Measurements from ENCODE around the gene FBXW9. TPM values are rescaled to one million over a fixed set of nuclear protein-coding genes. Genes with fewer than 3 reads are reported as not detected.
"Not testable (repeated sequence)": the region's sequence is repeated elsewhere in the genome, so short reads cannot be mapped to it uniquely, and the experiment has no call there.

FBXW9 gene
- total RNA-seq, 2 experiments from 2014 or later: 8.3 to 8.8 TPM

GRCh38 chr19:12726988-12727316, 30.5 kb upstream of the FBXW9 start:
- ChIA-PET POLR2A (no interaction called here), CTCF (interaction anchor here (0.6 to 1.2 kb wide), 2 partner anchors 9 to 35 kb away, joined by 3 read pairs; no protein-coding TSS in a partner anchor)
- no peaks in the 10 kb centered on the region for H3K27me3 Mint-ChIP-seq
- no peak overlapping the region for H3K4me3 Mint-ChIP-seq
- peaks cover 47% of the 10 kb centered on the region for H3K36me3 Mint-ChIP-seq (ENCODE audit: low read depth)
- H3K27ac Mint-ChIP-seq: no peak overlapping the region
- DNase-seq (no peak), ATAC-seq (no peak)
- intact Hi-C loops (cut with DNase I, micrococcal nuclease): no loop called here
- peaks cover 22% of the 10 kb centered on the region for H3K4me1 Mint-ChIP-seq
- no peaks in the 10 kb centered on the region for H3K9me3 Mint-ChIP-seq (ENCODE audit: low read depth)

- ATAC-seq; CTCF ChIA-PET; DNase-seq; H3K4me3 Mint-ChIP-seq; POLR2A ChIA-PET; H3K9me3 Mint-ChIP-seq (ENCODE audit: low read depth); H3K27me3 Mint-ChIP-seq; H3K27ac Mint-ChIP-seq; intact Hi-C loops (cut with DNase I, micrococcal nuclease): not testable (repeated sequence)
- H3K4me1 Mint-ChIP-seq: peaks cover 23% of the 10 kb centered on the region
- H3K36me3 Mint-ChIP-seq (ENCODE audit: low read depth): peaks cover 54% of the 10 kb centered on the region
These were observed 29.2 kb upstream of the FBXW9 start for GRCh38 chr19:12725612-12726011.

GRCh38 chr19:12723641-12724426, 27.4 kb upstream of the FBXW9 start, which contains the start of gene TNPO2:
TSS of gene TNPO2 (minus strand) at chr19:12723932. CDS start at chr19:12720977, 2,955 bp downstream.
- DNase-seq (peak; percentile 85), ATAC-seq (peak; percentile 63)
- peak within 1 kb of the TSS; percentile 90 for H3K27ac Mint-ChIP-seq
- peaks cover 51% of the 10 kb centered on the region for H3K36me3 Mint-ChIP-seq (ENCODE audit: low read depth)
- peaks cover 29% of the 10 kb centered on the region for H3K4me1 Mint-ChIP-seq
- peak within 1 kb of the TSS; percentile 99 for H3K4me3 Mint-ChIP-seq
- no peaks in the 10 kb centered on the region for H3K9me3 Mint-ChIP-seq (ENCODE audit: low read depth)
- H3K27me3 Mint-ChIP-seq: no peaks in the 10 kb centered on the region
- intact Hi-C loops (cut with DNase I, micrococcal nuclease): loop anchor here (1.0 to 5.0 kb wide), 4 partner anchors 9 to 223 kb away; partner anchors contain the start of genes CALR (in 1 of the 2), RAD23A (in 1 of the 2) and TRIR (in 1 of the 2)
- CTCF ChIA-PET: interaction anchor here (0.6 to 4.5 kb wide), 16 partner anchors 8 to 178 kb away, joined by 3 to 36 read pairs (median 5); partner anchors contain the start of gene TRIR
- POLR2A ChIA-PET: interaction anchor here (0.5 to 3.5 kb wide), 7 partner anchors 9 to 1224 kb away, joined by 3 to 48 read pairs (median 4); partner anchors contain the start of genes FBXW9, JUNB and TRIR

- Mint-ChIP-seq H3K9me3 (ENCODE audit: low read depth) (no peaks in the 10 kb centered on the region), H3K27ac (peak overlapping the region; percentile 90), H3K27me3 (no peaks in the 10 kb centered on the region), H3K36me3 (ENCODE audit: low read depth) (peaks cover 51% of the 10 kb centered on the region), H3K4me3 (peak overlapping the region; percentile 99), H3K4me1 (peaks cover 34% of the 10 kb centered on the region)
- intact Hi-C loops (cut with DNase I, micrococcal nuclease): loop anchor here (1.0 to 5.0 kb wide), 4 partner anchors 10 to 224 kb away; partner anchors contain the start of genes CALR (in 1 of the 2), RAD23A (in 1 of the 2) and TRIR (in 1 of the 2)
- ATAC-seq (no peak), DNase-seq (no peak)
- POLR2A ChIA-PET: interaction anchor here (0.5 to 3.5 kb wide), 8 partner anchors 9 to 70 kb away, joined by 3 to 48 read pairs (median 4); partner anchors contain the start of genes FBXW9, GET3, JUNB and TRIR
- CTCF ChIA-PET: interaction anchor here (0.8 to 4.5 kb wide), 11 partner anchors 8 to 177 kb away, joined by 3 to 36 read pairs (median 6); partner anchors contain the start of gene TRIR
These were observed 26.9 kb upstream of the FBXW9 start for GRCh38 chr19:12723381-12723640.

GRCh38 chr19:12722566-12723380, 26.3 kb upstream of the FBXW9 start:
- POLR2A ChIA-PET: interaction anchor here (0.5 to 3.5 kb wide), 10 partner anchors 9 to 414 kb away, joined by 3 to 48 read pairs (median 4); partner anchors contain the start of genes GET3, JUNB and TRIR
- peaks cover 47% of the 10 kb centered on the region for H3K36me3 Mint-ChIP-seq (ENCODE audit: low read depth)

GRCh38 chr19:12721656-12722565, 25.5 kb upstream of the FBXW9 start:
- Mint-ChIP-seq H3K9me3 (ENCODE audit: low read depth) (no peaks in the 10 kb centered on the region), H3K36me3 (ENCODE audit: low read depth) (peaks cover 48% of the 10 kb centered on the region), H3K27ac (peak overlapping the region; percentile 79), H3K4me1 (peaks cover 35% of the 10 kb centered on the region), H3K4me3 (peak overlapping the region; percentile 99), H3K27me3 (no peaks in the 10 kb centered on the region)
- DNase-seq: peak; percentile 73
- ChIA-PET CTCF (interaction anchor here (0.8 to 4.5 kb wide), 9 partner anchors 8 to 125 kb away, joined by 3 to 36 read pairs (median 6); partner anchors contain the start of genes GET3 and TRIR), POLR2A (interaction anchor here (0.6 to 3.5 kb wide), 9 partner anchors 8 to 415 kb away, joined by 3 to 48 read pairs (median 3); partner anchors contain the start of genes GET3 and TRIR)
- peak; percentile 27 for ATAC-seq
- intact Hi-C loops (cut with DNase I, micrococcal nuclease): loop anchor here (1.0 to 5.0 kb wide), 8 partner anchors 26 to 225 kb away; partner anchors contain the start of genes DHPS (in 2 of the 2), CALR (in 1 of the 2), FBXW9 (in 1 of the 2) and HOOK2 (in 1 of the 2)

More at GRCh38 chr19:12722566-12723380, 26.3 kb upstream of the FBXW9 start:
- DNase-seq (peak; percentile 97), ATAC-seq (peak; percentile 84)
- H3K9me3 Mint-ChIP-seq (ENCODE audit: low read depth): no peaks in the 10 kb centered on the region
- peaks cover 35% of the 10 kb centered on the region for H3K4me1 Mint-ChIP-seq
- intact Hi-C loops (cut with DNase I, micrococcal nuclease): loop anchor here (1.0 to 5.0 kb wide), 10 partner anchors 11 to 225 kb away; partner anchors contain the start of genes DHPS (in 2 of the 2), CALR (in 1 of the 2), FBXW9 (in 1 of the 2) and HOOK2 (in 1 of the 2)
- no peaks in the 10 kb centered on the region for H3K27me3 Mint-ChIP-seq
- CTCF ChIA-PET: interaction anchor here (0.8 to 4.5 kb wide), 10 partner anchors 9 to 124 kb away, joined by 3 to 36 read pairs (median 6); partner anchors contain the start of gene TRIR
- peak overlapping the region; percentile 90 for H3K27ac Mint-ChIP-seq
- peak overlapping the region; percentile 99 for H3K4me3 Mint-ChIP-seq

- Mint-ChIP-seq H3K36me3 (ENCODE audit: low read depth) (peaks cover 49% of the 10 kb centered on the region), H3K4me1 (peaks cover 35% of the 10 kb centered on the region), H3K27ac (peak overlapping the region; percentile 88), H3K27me3 (no peaks in the 10 kb centered on the region), H3K9me3 (ENCODE audit: low read depth) (no peaks in the 10 kb centered on the region), H3K4me3 (peak overlapping the region; percentile 99)
- intact Hi-C loops (cut with DNase I, micrococcal nuclease): loop anchor here (5.0 kb wide), 2 partner anchors 216 to 226 kb away; partner anchors contain the start of genes CALR (in 1 of the 2) and RAD23A (in 1 of the 2)
- POLR2A ChIA-PET: interaction anchor here (0.6 to 3.5 kb wide), 5 partner anchors 12 to 85 kb away, joined by 3 to 48 read pairs (median 3); partner anchors contain the start of genes GET3 and TRIR
- peak; percentile 43 for DNase-seq
- CTCF ChIA-PET: interaction anchor here (0.8 to 4.5 kb wide), 4 partner anchors 10 to 36 kb away, joined by 3 to 36 read pairs (median 8); partner anchors contain the start of genes GET3 and TRIR
- ATAC-seq: no peak
These were observed 24.6 kb upstream of the FBXW9 start for GRCh38 chr19:12720851-12721655.

GRCh38 chr19:12720296-12720695, 23.9 kb upstream of the FBXW9 start:
- no peaks in the 10 kb centered on the region for H3K9me3 Mint-ChIP-seq (ENCODE audit: low read depth)
- POLR2A ChIA-PET: no interaction called here
- peak overlapping the region; percentile 99 for H3K4me3 Mint-ChIP-seq
- H3K4me1 Mint-ChIP-seq: peaks cover 35% of the 10 kb centered on the region
- peaks cover 53% of the 10 kb centered on the region for H3K36me3 Mint-ChIP-seq (ENCODE audit: low read depth)
- intact Hi-C loops (cut with DNase I, micrococcal nuclease): loop anchor here (5.0 kb wide), 2 partner anchors 217 to 227 kb away; partner anchors contain the start of genes CALR (in 1 of the 2) and RAD23A (in 1 of the 2)
- H3K27ac Mint-ChIP-seq: peak overlapping the region; percentile 88
- DNase-seq: no peak
- ATAC-seq: no peak
- CTCF ChIA-PET: interaction anchor here (1.8 to 3.5 kb wide), 2 partner anchors 37 to 40 kb away, joined by 4 to 12 read pairs; no protein-coding TSS in a partner anchor
- no peaks in the 10 kb centered on the region for H3K27me3 Mint-ChIP-seq

- no peak for ATAC-seq
- ChIA-PET CTCF (interaction anchor here (0.9 to 1.7 kb wide), 5 partner anchors 17 to 132 kb away, joined by 3 to 6 read pairs (median 4); no protein-coding TSS in a partner anchor), POLR2A (no interaction called here)
- H3K27me3 Mint-ChIP-seq: no peaks in the 10 kb centered on the region
- intact Hi-C loops (cut with DNase I, micrococcal nuclease): loop anchor here in 1 of 2 experiments (5.0 kb wide), 1 partner anchor 41 kb away; no protein-coding TSS in a partner anchor
- no peak overlapping the region for H3K27ac Mint-ChIP-seq
- H3K4me1 Mint-ChIP-seq: peaks cover 26% of the 10 kb centered on the region
- H3K4me3 Mint-ChIP-seq: no peak overlapping the region
- no peaks in the 10 kb centered on the region for H3K9me3 Mint-ChIP-seq (ENCODE audit: low read depth)
- DNase-seq: no peak
- H3K36me3 Mint-ChIP-seq (ENCODE audit: low read depth): peaks cover 59% of the 10 kb centered on the region
These were observed 19.5 kb upstream of the FBXW9 start for GRCh38 chr19:12715929-12716328.

All from activated CD4-positive, alpha-beta T cell treated with anti-CD3 and anti-CD28 coated beads for 36 hours (primary cell).